SJCRH30 (cell line): ENCODE results near the gene CDKN2AIP. TPM values are rescaled to one million over a fixed set of nuclear protein-coding genes. Genes with fewer than 3 reads are reported as not detected.

Experiments used
- DNase-seq, 2 experiments: peaks; one replicate each; pipeline ENCODE4 v3.0.0-alpha.2; 2015 to 2020
- H3K27ac ChIP-seq: fragments of 250-450 bp; sonication (Bioruptor Pico); 2 replicates; pipeline ENCODE4 v1.5.1; 2020; ENCODE audit warnings: mild to moderate bottlenecking, moderate library complexity
- H3K27me3 ChIP-seq: fragments of 250-450 bp; sonication (Bioruptor Pico); 2 replicates; pipeline ENCODE4 v1.5.1; 2020; ENCODE audit warnings: mild to moderate bottlenecking, moderate library complexity
- H3K36me3 ChIP-seq: fragments of 250-450 bp; sonication (Bioruptor Pico); 2 replicates; pipeline ENCODE4 v1.5.1; 2020; ENCODE audit warnings: mild to moderate bottlenecking, moderate library complexity
- H3K4me1 ChIP-seq: fragments of 250-450 bp; sonication (Bioruptor Pico); 2 replicates; pipeline ENCODE4 v1.5.1; 2020; ENCODE audit warnings: mild to moderate bottlenecking, moderate library complexity
- H3K4me3 ChIP-seq: fragments of 250-450 bp; sonication (Bioruptor Pico); 2 replicates; pipeline ENCODE4 v1.5.1; 2020; ENCODE audit warnings: mild to moderate bottlenecking, moderate library complexity
- H3K9me3 ChIP-seq: fragments of 250-450 bp; sonication (Bioruptor Pico); replicated peaks from 2 replicates; pipeline ENCODE4 v1.5.1; 2020; ENCODE audit warnings: mild to moderate bottlenecking, moderate library complexity
- total RNA-seq: library from RNA; depleted of rRNA; stranded (reverse); fragments of >200 nt; shearing (Covaris generic); gene quantifications from 2 replicates; pipeline ENCODE4 v1.2.3, GENCODE V29; 2014; rRNA removed

CDKN2AIP gene
- 19.2 and 19.5 TPM in 2 replicates for total RNA-seq

- peaks cover 34% of the 10 kb centered on the region for H3K36me3 ChIP-seq
- no peaks in the 10 kb centered on the region for H3K9me3 ChIP-seq
- H3K27me3 ChIP-seq, result no peaks in the 10 kb centered on the region
- peak; percentile 85 to 90 for DNase-seq
- H3K27ac ChIP-seq, result peak within 1 kb of the TSS; percentile 96
- peak within 1 kb of the TSS; percentile 85 for H3K4me3 ChIP-seq
- H3K4me1 ChIP-seq, result no peaks in the 10 kb centered on the region
Observed at GRCh38 chr4:183444214-183445096, at the start of gene CDKN2AIP. Gene CDKN2AIP (plus strand): TSS chr4:183444636. CDS start chr4:183444798, 162 bp downstream.

- H3K27ac ChIP-seq, result no peak overlapping the region
- no peak for DNase-seq
- H3K4me1 ChIP-seq, result no peaks in the 10 kb centered on the region
- no peaks in the 10 kb centered on the region for H3K27me3 ChIP-seq
- H3K9me3 ChIP-seq, result no peaks in the 10 kb centered on the region
- no peak overlapping the region for H3K4me3 ChIP-seq
- no peaks in the 10 kb centered on the region for H3K36me3 ChIP-seq
Observed at GRCh38 chr4:183395395-183395794, 49.0 kb upstream of the CDKN2AIP start.

GRCh38 chr4:183396227-183396637, 48.2 kb upstream of the CDKN2AIP start:
- H3K4me3 ChIP-seq, result no peak overlapping the region
- H3K27me3 ChIP-seq, result no peaks in the 10 kb centered on the region
- no peaks in the 10 kb centered on the region for H3K36me3 ChIP-seq
- no peak overlapping the region for H3K27ac ChIP-seq
- H3K4me1 ChIP-seq, result no peaks in the 10 kb centered on the region
- DNase-seq, result no peak
- no peaks in the 10 kb centered on the region for H3K9me3 ChIP-seq

GRCh38 chr4:183397741-183398297, 46.6 kb upstream of the CDKN2AIP start:
- H3K27ac ChIP-seq, result no peak overlapping the region
- H3K36me3 ChIP-seq, result no peaks in the 10 kb centered on the region
- no peaks in the 10 kb centered on the region for H3K4me1 ChIP-seq
- no peak overlapping the region for H3K4me3 ChIP-seq
- DNase-seq, result no peak
- H3K9me3 ChIP-seq, result no peaks in the 10 kb centered on the region
- H3K27me3 ChIP-seq, result no peaks in the 10 kb centered on the region

GRCh38 chr4:183398298-183399125, 45.9 kb upstream of the CDKN2AIP start:
- no peak for DNase-seq
- H3K27ac ChIP-seq, result no peak overlapping the region

GRCh38 chr4:183399126-183399522, 45.3 kb upstream of the CDKN2AIP start:
- Histone ChIP-seq H3K36me3 (no peaks in the 10 kb centered on the region), H3K9me3 (no peaks in the 10 kb centered on the region), H3K4me1 (no peaks in the 10 kb centered on the region), H3K4me3 (no peak overlapping the region), H3K27me3 (no peaks in the 10 kb centered on the region), H3K27ac (no peak overlapping the region)
- no peak for DNase-seq

More at GRCh38 chr4:183398298-183399125, 45.9 kb upstream of the CDKN2AIP start:
- Histone ChIP-seq H3K36me3 (no peaks in the 10 kb centered on the region), H3K27me3 (no peaks in the 10 kb centered on the region), H3K4me1 (no peaks in the 10 kb centered on the region), H3K4me3 (no peak overlapping the region), H3K9me3 (no peaks in the 10 kb centered on the region)

- Histone ChIP-seq H3K4me3 (no peak overlapping the region), H3K36me3 (no peaks in the 10 kb centered on the region), H3K4me1 (no peaks in the 10 kb centered on the region), H3K27ac (no peak overlapping the region), H3K9me3 (no peaks in the 10 kb centered on the region), H3K27me3 (no peaks in the 10 kb centered on the region)
- no peak for DNase-seq
Observed at GRCh38 chr4:183399616-183400015, 44.8 kb upstream of the CDKN2AIP start.

GRCh38 chr4:183400035-183400434, 44.4 kb upstream of the CDKN2AIP start:
- DNase-seq, result no peak
- H3K4me1 ChIP-seq, result no peaks in the 10 kb centered on the region
- H3K27ac ChIP-seq, result no peak overlapping the region
- no peaks in the 10 kb centered on the region for H3K36me3 ChIP-seq
- no peaks in the 10 kb centered on the region for H3K27me3 ChIP-seq
- H3K4me3 ChIP-seq, result no peak overlapping the region
- H3K9me3 ChIP-seq, result no peaks in the 10 kb centered on the region

- DNase-seq, result no peak
- Histone ChIP-seq H3K27ac (no peak overlapping the region), H3K27me3 (no peaks in the 10 kb centered on the region), H3K4me1 (no peaks in the 10 kb centered on the region), H3K9me3 (no peaks in the 10 kb centered on the region), H3K4me3 (no peak overlapping the region), H3K36me3 (no peaks in the 10 kb centered on the region)
Observed at GRCh38 chr4:183401473-183401872, 43.0 kb upstream of the CDKN2AIP start.

- no peaks in the 10 kb centered on the region for H3K9me3 ChIP-seq
- no peak overlapping the region for H3K4me3 ChIP-seq
- no peak for DNase-seq
- no peaks in the 10 kb centered on the region for H3K36me3 ChIP-seq
- H3K4me1 ChIP-seq, result no peaks in the 10 kb centered on the region
- H3K27me3 ChIP-seq, result no peaks in the 10 kb centered on the region
- H3K27ac ChIP-seq, result no peak overlapping the region
Observed at GRCh38 chr4:183402771-183403170, 41.7 kb upstream of the CDKN2AIP start.

GRCh38 chr4:183403486-183403885, 41.0 kb upstream of the CDKN2AIP start:
- H3K9me3 ChIP-seq, result no peaks in the 10 kb centered on the region
- H3K4me3 ChIP-seq, result no peak overlapping the region
- no peaks in the 10 kb centered on the region for H3K27me3 ChIP-seq
- DNase-seq, result no peak
- no peaks in the 10 kb centered on the region for H3K36me3 ChIP-seq
- H3K4me1 ChIP-seq, result no peaks in the 10 kb centered on the region
- no peak overlapping the region for H3K27ac ChIP-seq

GRCh38 chr4:183403961-183404360, 40.5 kb upstream of the CDKN2AIP start:
- no peaks in the 10 kb centered on the region for H3K9me3 ChIP-seq
- H3K27me3 ChIP-seq, result no peaks in the 10 kb centered on the region
- H3K36me3 ChIP-seq, result no peaks in the 10 kb centered on the region
- no peak overlapping the region for H3K27ac ChIP-seq
- no peak for DNase-seq
- H3K4me3 ChIP-seq, result no peak overlapping the region
- H3K4me1 ChIP-seq, result no peaks in the 10 kb centered on the region

- Histone ChIP-seq H3K9me3 (no peaks in the 10 kb centered on the region), H3K27ac (no peak overlapping the region), H3K4me3 (no peak overlapping the region), H3K27me3 (no peaks in the 10 kb centered on the region), H3K36me3 (no peaks in the 10 kb centered on the region), H3K4me1 (no peaks in the 10 kb centered on the region)
- DNase-seq, result no peak
Observed at GRCh38 chr4:183405303-183405702, 39.1 kb upstream of the CDKN2AIP start.

GRCh38 chr4:183407128-183407585, 37.3 kb upstream of the CDKN2AIP start:
- H3K4me3 ChIP-seq, result peak overlapping the region; percentile 51
- H3K36me3 ChIP-seq, result no peaks in the 10 kb centered on the region
- no peaks in the 10 kb centered on the region for H3K4me1 ChIP-seq
- peak overlapping the region; percentile 31 for H3K27ac ChIP-seq
- DNase-seq, result peak; percentile 80 to 88
- no peaks in the 10 kb centered on the region for H3K27me3 ChIP-seq
- H3K9me3 ChIP-seq, result no peaks in the 10 kb centered on the region
